A549 (cell line): ENCODE measurements around the gene CDC42BPB. TPM values are rescaled to one million over a fixed set of nuclear protein-coding genes. Genes with fewer than 3 reads are reported as not detected.

Source experiments
- ATAC-seq, 2 experiments: fragments of 200-7000 bp in 1 of 2; fragments of >200 bp in 1 of 2; cut with Nextera tagmentation in 1 of 2; cut with Tn5 transposase in 1 of 2; 3 replicates each; pipeline versions ENCODE4 v1.8.0 to v1.9.1; 2018 to 2020; ENCODE audit warnings: mild to moderate bottlenecking in 1 of 2, moderate library complexity in 1 of 2
- CTCF ChIA-PET: fragments of 300-600 bp; sonication (Branson Sonifier 250); formaldehyde crosslinking; extraction: SDS; loops from one replicate; lab custom pipeline; 2021; ENCODE audit warnings: antibody characterized with exemption, inconsistent platforms; lab: Yijun Ruan, JAX
- POLR2A ChIA-PET: fragments of 350-600 bp; formaldehyde crosslinking; extraction: SDS; loops from one replicate; lab custom pipeline; 2021; ENCODE audit warnings: antibody characterized with exemption, inconsistent platforms; lab: Yijun Ruan, JAX
- DNase-seq, 2 experiments: peaks; one replicate each; pipeline versions ENCODE4 v3.0.0 to v3.0.0-alpha.2; 2011 to 2016; ENCODE audit warnings: low read depth in 1 of 2, low spot score in 1 of 2
- FAIRE-seq: peaks from 2 replicates; lab custom pipeline; 2011; peaks lifted over from hg19 to GRCh38; lab: Jason Lieb, UNC
- H3K27ac ChIP-seq, 2 experiments: fragments of >200 bp; sonication (Bioruptor Twin); formaldehyde crosslinking; 3 replicates each; pipeline ENCODE4 v1.5.1; 2016 to 2017
- H3K4me1 ChIP-seq: fragments of >200 bp; sonication (Bioruptor Twin); formaldehyde crosslinking; 3 replicates; pipeline ENCODE4 v1.6.1; 2016
- H3K4me2 ChIP-seq: fragments of >200 bp; sonication (Bioruptor Twin); formaldehyde crosslinking; 3 replicates; pipeline ENCODE4 v1.6.1; 2016
- H3K4me3 ChIP-seq: fragments of >200 bp; sonication (Bioruptor Twin); formaldehyde crosslinking; 3 replicates; pipeline ENCODE4 v1.5.1; 2016
- H3K9me3 ChIP-seq: fragments of >200 bp; sonication (Bioruptor Twin); formaldehyde crosslinking; 3 replicates; pipeline ENCODE4 v1.6.1; 2016
- BHLHE40 ChIP-seq: IDR thresholded peaks from 2 replicates; pipeline ENCODE4 v1.6.1; 2012; ENCODE audit warnings: low read depth, low read length, inconsistent platforms
- CBX2 ChIP-seq: fragments of 200-600 bp; sonication (generic); IDR thresholded peaks from 2 replicates; pipeline ENCODE4 v1.6.1; 2016; ENCODE audit warnings: low read depth, mild to moderate bottlenecking, borderline replicate concordance
- CBX8 ChIP-seq: fragments of 200-600 bp; sonication (generic); IDR thresholded peaks from 2 replicates; pipeline ENCODE4 v1.6.1; 2016
- CEBPB ChIP-seq, 2 experiments: fragments of >200 bp in 1 of 2; sonication (Bioruptor Twin) in 1 of 2; formaldehyde crosslinking in 1 of 2; IDR thresholded peaks; 2 replicates each; pipeline ENCODE4 v1.6.1; 2012 to 2016
- CHD2 ChIP-seq: fragments of 150-350 bp; IDR thresholded peaks from 2 replicates; pipeline ENCODE4 v1.6.1; 2014; ENCODE audit warnings: low read length; ENCODE audit not compliant: partially characterized antibody
- EP300 ChIP-seq, 2 experiments: fragments of >200 bp; sonication (Bioruptor Twin); formaldehyde crosslinking; IDR thresholded peaks; 2 replicates in 1 of 2; 3 replicates in 1 of 2; pipeline ENCODE4 v1.6.1; 2016 to 2017
- FOSB ChIP-seq: fragments of 250-450 bp; sonication (Bioruptor Pico); IDR thresholded peaks from 2 replicates; pipeline ENCODE4 v1.5.0; 2020; ENCODE audit warnings: mild to moderate bottlenecking, moderate library complexity
- GATA3 ChIP-seq: IDR thresholded peaks from 2 replicates; pipeline ENCODE4 v1.6.1; 2012; ENCODE audit warnings: borderline replicate concordance
- HDAC2 ChIP-seq: fragments of 200-600 bp; sonication (generic); IDR thresholded peaks from 2 replicates; pipeline ENCODE4 v1.6.1; 2016
- HEYL ChIP-seq: fragments of 250-450 bp; sonication (Bioruptor Pico); IDR thresholded peaks from 2 replicates; pipeline ENCODE4 v1.8.0; 2021; ENCODE audit warnings: mild to moderate bottlenecking, moderate library complexity
- HOXA7 ChIP-seq: fragments of 250-450 bp; sonication (Bioruptor Pico); IDR thresholded peaks from 2 replicates; pipeline ENCODE4 v1.5.0; 2020; ENCODE audit warnings: mild to moderate bottlenecking, moderate library complexity
- JUN ChIP-seq, 2 experiments: fragments of >200 bp; sonication (Bioruptor Twin); formaldehyde crosslinking; IDR thresholded peaks; 2 replicates in 1 of 2; 3 replicates in 1 of 2; pipeline ENCODE4 v1.6.1; 2016 to 2017
- JUNB ChIP-seq: fragments of >200 bp; sonication (Bioruptor Twin); formaldehyde crosslinking; IDR thresholded peaks from 2 replicates; pipeline ENCODE4 v1.6.1; 2016
- KDM5A ChIP-seq: fragments of 200-600 bp; sonication (generic); IDR thresholded peaks from 2 replicates; pipeline ENCODE4 v1.6.1; 2016; ENCODE audit warnings: antibody characterized with exemption, mild to moderate bottlenecking
- MAZ ChIP-seq: fragments of 150-350 bp; IDR thresholded peaks from 2 replicates; pipeline ENCODE4 v1.6.1; 2014; ENCODE audit warnings: antibody characterized with exemption, low read depth, low read length, borderline replicate concordance
- NFE2L2 ChIP-seq: fragments of 150-350 bp; conservative IDR thresholded peaks from 2 replicates; pipeline ENCODE4 v1.6.1; 2014; ENCODE audit warnings: low read length
- POLR2A ChIP-seq: IDR thresholded peaks from 2 replicates; pipeline ENCODE4 v1.6.1; 2012; ENCODE audit warnings: mild to moderate bottlenecking, low read length
- RARB ChIP-seq: fragments of 250-450 bp; sonication (Bioruptor Pico); IDR thresholded peaks from 2 replicates; pipeline ENCODE4 v1.8.0; 2021; ENCODE audit warnings: mild to moderate bottlenecking, moderate library complexity
- SMC3 ChIP-seq: fragments of >200 bp; sonication (Bioruptor Twin); formaldehyde crosslinking; IDR thresholded peaks from 3 replicates; pipeline ENCODE4 v1.6.1; 2018; ENCODE audit warnings: inconsistent platforms
- ZFP36 ChIP-seq: fragments of 450-650 bp; IDR thresholded peaks from 2 replicates; pipeline ENCODE4 v1.6.1; 2014; ENCODE audit warnings: borderline replicate concordance; ENCODE audit not compliant: partially characterized antibody
- ZNF302 ChIP-seq: fragments of 250-450 bp; sonication (Bioruptor Pico); IDR thresholded peaks from 2 replicates; pipeline ENCODE4 v1.9.0; 2021; ENCODE audit warnings: inconsistent platforms, mild to moderate bottlenecking, moderate library complexity
- ZSCAN20 ChIP-seq: fragments of 250-450 bp; sonication (Bioruptor Pico); IDR thresholded peaks from 2 replicates; pipeline ENCODE4 v1.8.0; 2022; ENCODE audit warnings: mild to moderate bottlenecking, moderate library complexity
- WGBS: methylation state at CpG from one replicate; pipeline ENCODE4 v1.1.6; 2017; ENCODE audit errors: missing lambda C conversion rate; 5-methylcytosine and 5-hydroxymethylcytosine counted together
- polyA plus RNA-seq, 4 experiments: library from polyadenylated mRNA; depleted of rRNA in 3 of 4; stranded (reverse); fragments of >200 nt; fragmentation: RNase III in 1 of 4; extraction: RNeasy Plus Mini Kit Qiagen cat#74134 plus additional on column Dnase treatment in 1 of 4; gene quantifications; 2 replicates in 3 of 4; 3 replicates in 1 of 4; pipeline ENCODE4 v1.2.3, GENCODE V29; 2011 to 2017
- TF ChIP-seq, protein P1 (sequence below): IDR thresholded peaks from 2 replicates; pipeline ENCODE4 v1.6.1; 2012
- TF ChIP-seq, protein P2 (sequence below): fragments of 200-600 bp; sonication (generic); IDR thresholded peaks from 2 replicates; pipeline ENCODE4 v1.6.1; 2016; ENCODE audit warnings: antibody characterized with exemption, mild to moderate bottlenecking, moderate library complexity
- TF ChIP-seq, protein P3 (sequence below): fragments of 450-650 bp; IDR thresholded peaks from 2 replicates; pipeline ENCODE4 v1.6.1; 2014; ENCODE audit warnings: antibody characterized with exemption
- TF ChIP-seq, protein P4 (sequence below): fragments of >200 bp; sonication (Bioruptor Twin); formaldehyde crosslinking; IDR thresholded peaks from 3 replicates; pipeline ENCODE4 v1.6.1; 2016
- TF ChIP-seq, protein P5 (sequence below): fragments of >200 bp; sonication (Bioruptor Twin); formaldehyde crosslinking; IDR thresholded peaks from 3 replicates; pipeline ENCODE4 v1.5.1; 2016
- TF ChIP-seq, protein P6 (sequence below): IDR thresholded peaks from 2 replicates; pipeline ENCODE4 v1.6.1; 2012

The CDC42BPB gene
- polyA plus RNA-seq, 2 of the 4 experiments (the other 2 are of a cell fraction) = 56.4 to 57.1 TPM

DNA sequence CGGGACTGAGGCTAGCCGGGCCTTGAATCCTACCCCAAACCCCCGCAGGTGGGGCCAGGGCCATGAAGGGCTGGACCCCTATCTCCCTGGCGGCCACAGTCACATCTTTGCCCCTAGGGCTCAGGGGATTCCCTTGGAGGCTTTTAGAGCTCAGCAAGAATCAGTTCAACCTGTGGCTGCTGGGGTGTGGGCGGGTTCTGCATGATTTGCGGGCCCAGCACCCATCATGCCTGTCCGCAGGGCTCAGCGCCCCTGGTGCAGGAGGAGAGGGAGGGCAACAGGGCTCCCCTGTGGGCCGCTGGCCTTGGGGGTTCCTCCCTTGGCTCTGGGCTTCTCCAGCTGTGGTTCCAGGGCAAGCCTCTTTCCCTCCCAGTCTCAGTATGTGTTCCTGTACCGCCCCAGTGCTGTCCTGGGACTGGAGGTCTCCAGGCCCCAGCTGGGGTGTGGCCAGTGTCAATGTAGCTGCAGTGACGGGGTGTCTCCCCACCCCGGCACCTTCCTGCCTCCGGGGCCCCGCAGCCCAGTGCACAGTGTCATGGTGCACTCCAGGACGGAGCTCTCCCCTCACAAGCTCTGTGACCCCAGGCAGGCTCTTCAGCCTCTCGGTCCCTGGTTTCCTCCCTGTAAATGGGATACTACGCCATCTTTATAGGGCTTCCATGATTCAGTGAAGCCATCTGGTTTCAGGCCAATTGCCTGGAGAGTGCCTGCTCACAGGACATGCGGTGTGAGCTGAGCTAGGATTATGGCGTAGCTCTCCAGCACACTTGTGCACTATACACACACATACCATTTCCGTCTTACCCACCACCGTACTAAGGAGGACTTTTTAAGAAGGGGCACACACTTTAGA, 16.8 kb upstream of the CDC42BPB start:
- DNase-seq (peak in 1 of 2 experiments; percentile 50), FAIRE-seq (no peak), ATAC-seq (peak; percentile 5 to 22)
- H3K9me3 ChIP-seq = no peaks in the 10 kb centered on the region
- peak overlapping the region; percentile 58; the same call in 2 of the 3 replicates for H3K4me3 ChIP-seq
- ChIA-PET CTCF (interaction anchor here (0.5 to 11.1 kb wide), 34 partner anchors 8 to 427 kb away, joined by 3 to 259 read pairs (median 4); partner anchors contain the start of genes EXOC3L4 and LBHD2), POLR2A (interaction anchor here (1.3 kb wide), 1 partner anchor 260 kb away, joined by 4 read pairs; the partner anchor contains the start of gene EIF5)
- H3K4me2 ChIP-seq = peak overlapping the region; percentile 96
- 55% methylated on average over 16 of the region's 21 CpGs for WGBS
- peak overlapping the region; percentile 97 to 99 for H3K27ac ChIP-seq
- no peak for TF ChIP-seq HDAC2
- peak; percentile 7; the same call in 1 of the 2 replicates for TF ChIP-seq POLR2A
- peaks cover 57% of the 10 kb centered on the region for H3K4me1 ChIP-seq

DNA sequence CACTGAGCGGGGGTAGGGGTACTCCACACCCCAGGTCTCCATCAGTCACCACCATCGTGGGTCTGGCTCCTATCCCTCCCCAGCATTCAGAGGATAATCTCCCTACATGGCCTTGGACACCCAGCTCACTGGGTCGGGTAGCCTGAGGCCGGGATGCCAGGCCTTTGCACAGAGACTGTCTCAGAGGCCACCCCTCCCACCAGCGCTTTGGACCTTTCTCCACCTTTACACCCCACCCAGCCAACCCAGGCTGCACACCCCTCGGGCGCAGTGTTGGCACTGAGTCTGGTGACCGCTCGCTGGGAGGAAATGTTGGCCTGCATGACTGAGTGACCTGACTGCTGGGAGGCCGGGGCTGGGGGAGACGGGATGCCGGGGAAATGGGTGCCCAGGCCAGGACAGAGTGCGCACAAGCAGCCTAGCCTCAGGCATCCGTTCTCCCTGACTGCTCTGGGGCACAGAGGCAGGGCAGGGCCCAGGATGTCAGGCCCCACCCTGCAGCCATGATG, 16.1 kb upstream of the CDC42BPB start:
- ChIA-PET CTCF (interaction anchor here (1.2 to 11.1 kb wide), 5 partner anchors 10 to 219 kb away, joined by 3 to 259 read pairs (median 68); partner anchors contain the start of genes EXOC3L4 and LBHD2), POLR2A (no interaction called here)
- H3K4me3 ChIP-seq = 0 out of 3 replicates have a peak overlapping the region, but pooled peaks have one; percentile 5
- peak overlapping the region; percentile 96 for H3K4me2 ChIP-seq
- H3K4me1 ChIP-seq = peaks cover 64% of the 10 kb centered on the region
- DNase-seq (peak; percentile 55 to 86), FAIRE-seq (no peak), ATAC-seq (peak; percentile 39 to 49)
- peak; percentile 53 for TF ChIP-seq GATA3
- TF ChIP-seq CHD2 = no peak
- no peak for TF ChIP-seq ZNF302 (CRISPR knock-in tag)
- TF ChIP-seq BHLHE40 = no peak
- TF ChIP-seq JUN (IDR thresholded peaks at IDR 0.05) = peak; percentile 54 to 85; a peak in 4 of 5 replicates
- no peak for TF ChIP-seq ZSCAN20 (CRISPR knock-in tag)
- TF ChIP-seq, protein P1, sequence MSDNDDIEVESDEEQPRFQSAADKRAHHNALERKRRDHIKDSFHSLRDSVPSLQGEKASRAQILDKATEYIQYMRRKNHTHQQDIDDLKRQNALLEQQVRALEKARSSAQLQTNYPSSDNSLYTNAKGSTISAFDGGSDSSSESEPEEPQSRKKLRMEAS = peak; percentile 73
- no peak for TF ChIP-seq FOSB (CRISPR knock-in tag)
- TF ChIP-seq JUNB = peak; percentile 44; the same call in 1 of the 2 replicates
- no peak for TF ChIP-seq ZFP36
- TF ChIP-seq CEBPB (IDR thresholded peaks at IDR 0.05) = no peak
- TF ChIP-seq, protein P2, sequence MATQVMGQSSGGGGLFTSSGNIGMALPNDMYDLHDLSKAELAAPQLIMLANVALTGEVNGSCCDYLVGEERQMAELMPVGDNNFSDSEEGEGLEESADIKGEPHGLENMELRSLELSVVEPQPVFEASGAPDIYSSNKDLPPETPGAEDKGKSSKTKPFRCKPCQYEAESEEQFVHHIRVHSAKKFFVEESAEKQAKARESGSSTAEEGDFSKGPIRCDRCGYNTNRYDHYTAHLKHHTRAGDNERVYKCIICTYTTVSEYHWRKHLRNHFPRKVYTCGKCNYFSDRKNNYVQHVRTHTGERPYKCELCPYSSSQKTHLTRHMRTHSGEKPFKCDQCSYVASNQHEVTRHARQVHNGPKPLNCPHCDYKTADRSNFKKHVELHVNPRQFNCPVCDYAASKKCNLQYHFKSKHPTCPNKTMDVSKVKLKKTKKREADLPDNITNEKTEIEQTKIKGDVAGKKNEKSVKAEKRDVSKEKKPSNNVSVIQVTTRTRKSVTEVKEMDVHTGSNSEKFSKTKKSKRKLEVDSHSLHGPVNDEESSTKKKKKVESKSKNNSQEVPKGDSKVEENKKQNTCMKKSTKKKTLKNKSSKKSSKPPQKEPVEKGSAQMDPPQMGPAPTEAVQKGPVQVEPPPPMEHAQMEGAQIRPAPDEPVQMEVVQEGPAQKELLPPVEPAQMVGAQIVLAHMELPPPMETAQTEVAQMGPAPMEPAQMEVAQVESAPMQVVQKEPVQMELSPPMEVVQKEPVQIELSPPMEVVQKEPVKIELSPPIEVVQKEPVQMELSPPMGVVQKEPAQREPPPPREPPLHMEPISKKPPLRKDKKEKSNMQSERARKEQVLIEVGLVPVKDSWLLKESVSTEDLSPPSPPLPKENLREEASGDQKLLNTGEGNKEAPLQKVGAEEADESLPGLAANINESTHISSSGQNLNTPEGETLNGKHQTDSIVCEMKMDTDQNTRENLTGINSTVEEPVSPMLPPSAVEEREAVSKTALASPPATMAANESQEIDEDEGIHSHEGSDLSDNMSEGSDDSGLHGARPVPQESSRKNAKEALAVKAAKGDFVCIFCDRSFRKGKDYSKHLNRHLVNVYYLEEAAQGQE = no peak
- TF ChIP-seq CBX2 = no peak
- TF ChIP-seq, protein P3, sequence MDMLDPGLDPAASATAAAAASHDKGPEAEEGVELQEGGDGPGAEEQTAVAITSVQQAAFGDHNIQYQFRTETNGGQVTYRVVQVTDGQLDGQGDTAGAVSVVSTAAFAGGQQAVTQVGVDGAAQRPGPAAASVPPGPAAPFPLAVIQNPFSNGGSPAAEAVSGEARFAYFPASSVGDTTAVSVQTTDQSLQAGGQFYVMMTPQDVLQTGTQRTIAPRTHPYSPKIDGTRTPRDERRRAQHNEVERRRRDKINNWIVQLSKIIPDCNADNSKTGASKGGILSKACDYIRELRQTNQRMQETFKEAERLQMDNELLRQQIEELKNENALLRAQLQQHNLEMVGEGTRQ = no peak
- peak; percentile 12; the same call in 1 of the 3 replicates for TF ChIP-seq SMC3
- peak; percentile 3 to 33; a peak in 1 of 5 replicates for TF ChIP-seq EP300 (IDR thresholded peaks at IDR 0.05)
- TF ChIP-seq NFE2L2 = no peak
- TF ChIP-seq, protein P4, sequence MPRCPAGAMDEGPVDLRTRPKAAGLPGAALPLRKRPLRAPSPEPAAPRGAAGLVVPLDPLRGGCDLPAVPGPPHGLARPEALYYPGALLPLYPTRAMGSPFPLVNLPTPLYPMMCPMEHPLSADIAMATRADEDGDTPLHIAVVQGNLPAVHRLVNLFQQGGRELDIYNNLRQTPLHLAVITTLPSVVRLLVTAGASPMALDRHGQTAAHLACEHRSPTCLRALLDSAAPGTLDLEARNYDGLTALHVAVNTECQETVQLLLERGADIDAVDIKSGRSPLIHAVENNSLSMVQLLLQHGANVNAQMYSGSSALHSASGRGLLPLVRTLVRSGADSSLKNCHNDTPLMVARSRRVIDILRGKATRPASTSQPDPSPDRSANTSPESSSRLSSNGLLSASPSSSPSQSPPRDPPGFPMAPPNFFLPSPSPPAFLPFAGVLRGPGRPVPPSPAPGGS = no peak
- TF ChIP-seq HOXA7 = no peak
- TF ChIP-seq MAZ = no peak; the same call in 1 of the 2 replicates
- no peak for TF ChIP-seq KDM5A
- TF ChIP-seq CBX8 = no peak
- TF ChIP-seq, protein P5, sequence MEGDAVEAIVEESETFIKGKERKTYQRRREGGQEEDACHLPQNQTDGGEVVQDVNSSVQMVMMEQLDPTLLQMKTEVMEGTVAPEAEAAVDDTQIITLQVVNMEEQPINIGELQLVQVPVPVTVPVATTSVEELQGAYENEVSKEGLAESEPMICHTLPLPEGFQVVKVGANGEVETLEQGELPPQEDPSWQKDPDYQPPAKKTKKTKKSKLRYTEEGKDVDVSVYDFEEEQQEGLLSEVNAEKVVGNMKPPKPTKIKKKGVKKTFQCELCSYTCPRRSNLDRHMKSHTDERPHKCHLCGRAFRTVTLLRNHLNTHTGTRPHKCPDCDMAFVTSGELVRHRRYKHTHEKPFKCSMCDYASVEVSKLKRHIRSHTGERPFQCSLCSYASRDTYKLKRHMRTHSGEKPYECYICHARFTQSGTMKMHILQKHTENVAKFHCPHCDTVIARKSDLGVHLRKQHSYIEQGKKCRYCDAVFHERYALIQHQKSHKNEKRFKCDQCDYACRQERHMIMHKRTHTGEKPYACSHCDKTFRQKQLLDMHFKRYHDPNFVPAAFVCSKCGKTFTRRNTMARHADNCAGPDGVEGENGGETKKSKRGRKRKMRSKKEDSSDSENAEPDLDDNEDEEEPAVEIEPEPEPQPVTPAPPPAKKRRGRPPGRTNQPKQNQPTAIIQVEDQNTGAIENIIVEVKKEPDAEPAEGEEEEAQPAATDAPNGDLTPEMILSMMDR = no peak
- TF ChIP-seq, protein P6, sequence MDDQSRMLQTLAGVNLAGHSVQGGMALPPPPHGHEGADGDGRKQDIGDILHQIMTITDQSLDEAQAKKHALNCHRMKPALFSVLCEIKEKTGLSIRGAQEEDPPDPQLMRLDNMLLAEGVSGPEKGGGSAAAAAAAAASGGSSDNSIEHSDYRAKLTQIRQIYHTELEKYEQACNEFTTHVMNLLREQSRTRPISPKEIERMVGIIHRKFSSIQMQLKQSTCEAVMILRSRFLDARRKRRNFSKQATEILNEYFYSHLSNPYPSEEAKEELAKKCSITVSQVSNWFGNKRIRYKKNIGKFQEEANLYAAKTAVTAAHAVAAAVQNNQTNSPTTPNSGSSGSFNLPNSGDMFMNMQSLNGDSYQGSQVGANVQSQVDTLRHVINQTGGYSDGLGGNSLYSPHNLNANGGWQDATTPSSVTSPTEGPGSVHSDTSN = no peak
- no peak for TF ChIP-seq RARB (CRISPR knock-in tag)
- TF ChIP-seq HEYL (CRISPR knock-in tag) = no peak
- peak overlapping the region; percentile 97 to 99 for H3K27ac ChIP-seq
- H3K9me3 ChIP-seq = no peaks in the 10 kb centered on the region
- 0% methylated on average over 9 of the region's 14 CpGs for WGBS
